ENCODE data around the gene PRDM5. TPM values are rescaled to one million over a fixed set of nuclear protein-coding genes. Genes with fewer than 3 reads are reported as not detected.
"Not testable (repeated sequence)": the region's sequence is repeated elsewhere in the genome, so short reads cannot be mapped to it uniquely, and the experiment has no call there.

PRDM5 gene

DNA sequence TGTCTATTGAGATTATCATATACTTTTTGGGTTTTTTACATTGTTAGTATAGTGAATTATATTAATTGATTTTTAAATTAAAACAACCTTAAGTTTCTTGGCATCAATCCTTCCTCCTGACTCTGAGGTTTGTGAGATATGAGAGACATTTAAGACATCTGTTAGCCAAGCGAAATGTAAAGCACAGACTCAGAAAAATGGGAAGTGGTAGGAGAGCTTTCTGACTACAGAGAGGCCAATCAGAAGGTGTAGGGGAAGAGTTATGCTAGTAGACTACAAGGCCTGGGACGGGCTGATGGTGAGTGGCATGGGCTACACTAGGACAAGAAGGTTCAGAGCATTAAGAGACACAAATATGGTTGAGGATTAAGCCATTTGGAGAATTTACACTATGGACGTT, 255.4 kb downstream of the PRDM5 start:
- no peaks in the 10 kb centered on the region for H3K36me3 ChIP-seq (ENCODE audit: insufficient read depth, low read length)
- H3K9me3 ChIP-seq (replicated peaks; ENCODE audit: low read length) = no peaks in the 10 kb centered on the region
- H3K27me3 ChIP-seq (ENCODE audit: control insufficient read depth, insufficient read depth, low read length) = no peaks in the 10 kb centered on the region
- no peak overlapping the region for H3K4me3 ChIP-seq (ENCODE audit: low read length)
- H3K9ac ChIP-seq (ENCODE audit: low read depth, low read length) = no peak overlapping the region
- H3K4me2 ChIP-seq (ENCODE audit: low read length) = no peak overlapping the region
- no peaks in the 10 kb centered on the region for H3K4me1 ChIP-seq (ENCODE audit: control insufficient read depth, insufficient read depth, low read length)

GRCh38 chr4:120664851-120665250, 257.7 kb downstream of the PRDM5 start:
- Histone ChIP-seq H3K36me3 (ENCODE audit: insufficient read depth, low read length) (no peaks in the 10 kb centered on the region), H3K4me1 (ENCODE audit: control insufficient read depth, insufficient read depth, low read length) (no peaks in the 10 kb centered on the region)

GRCh38 chr4:120659616-120660170, 262.8 kb downstream of the PRDM5 start:
- Histone ChIP-seq H3K4me3 (ENCODE audit: low read length) (no peak overlapping the region), H3K9ac (ENCODE audit: low read depth, low read length) (no peak overlapping the region), H3K36me3 (ENCODE audit: insufficient read depth, low read length) (no peaks in the 10 kb centered on the region), H3K27me3 (ENCODE audit: control insufficient read depth, insufficient read depth, low read length) (no peaks in the 10 kb centered on the region), H3K4me2 (ENCODE audit: low read length) (no peak overlapping the region), H3K9me3 (replicated peaks; ENCODE audit: low read length) (no peaks in the 10 kb centered on the region), H3K4me1 (ENCODE audit: control insufficient read depth, insufficient read depth, low read length) (no peaks in the 10 kb centered on the region)

More at GRCh38 chr4:120664851-120665250, 257.7 kb downstream of the PRDM5 start:
- Histone ChIP-seq H3K4me2 (ENCODE audit: low read length) (no peak overlapping the region), H3K27me3 (ENCODE audit: control insufficient read depth, insufficient read depth, low read length) (no peaks in the 10 kb centered on the region), H3K9me3 (replicated peaks; ENCODE audit: low read length) (no peaks in the 10 kb centered on the region), H3K9ac (ENCODE audit: low read depth, low read length) (no peak overlapping the region), H3K4me3 (ENCODE audit: low read length) (no peak overlapping the region)

- no peaks in the 10 kb centered on the region for H3K27me3 ChIP-seq (ENCODE audit: control insufficient read depth, insufficient read depth, low read length)
- no peak overlapping the region for H3K4me2 ChIP-seq (ENCODE audit: low read length)
- no peaks in the 10 kb centered on the region for H3K9me3 ChIP-seq (replicated peaks; ENCODE audit: low read length)
- H3K4me1 ChIP-seq (ENCODE audit: control insufficient read depth, insufficient read depth, low read length) = no peaks in the 10 kb centered on the region
- H3K9ac ChIP-seq (ENCODE audit: low read depth, low read length) = no peak overlapping the region
- H3K4me3 ChIP-seq (ENCODE audit: low read length) = no peak overlapping the region
- H3K36me3 ChIP-seq (ENCODE audit: insufficient read depth, low read length) = no peaks in the 10 kb centered on the region
These were observed 263.8 kb downstream of the PRDM5 start for GRCh38 chr4:120658772-120659171.

GRCh38 chr4:120653804-120654573, 268.5 kb downstream of the PRDM5 start:
- Histone ChIP-seq H3K27me3 (ENCODE audit: control insufficient read depth, insufficient read depth, low read length) (no peaks in the 10 kb centered on the region), H3K4me1 (ENCODE audit: control insufficient read depth, insufficient read depth, low read length) (no peaks in the 10 kb centered on the region), H3K4me3 (ENCODE audit: low read length) (no peak overlapping the region), H3K9ac (ENCODE audit: low read depth, low read length) (no peak overlapping the region), H3K36me3 (ENCODE audit: insufficient read depth, low read length) (no peaks in the 10 kb centered on the region), H3K4me2 (ENCODE audit: low read length) (no peak overlapping the region), H3K9me3 (replicated peaks; ENCODE audit: low read length) (no peaks in the 10 kb centered on the region)

GRCh38 chr4:120648336-120648735, 274.2 kb downstream of the PRDM5 start:
- H3K9ac ChIP-seq (ENCODE audit: low read depth, low read length); H3K4me3 ChIP-seq (ENCODE audit: low read length); H3K4me2 ChIP-seq (ENCODE audit: low read length); H3K27me3 ChIP-seq (ENCODE audit: control insufficient read depth, insufficient read depth, low read length); H3K9me3 ChIP-seq (replicated peaks; ENCODE audit: low read length); H3K4me1 ChIP-seq (ENCODE audit: control insufficient read depth, insufficient read depth, low read length); H3K36me3 ChIP-seq (ENCODE audit: insufficient read depth, low read length): not testable (repeated sequence)

Small RNAs within 50 kb of the gene (small RNA-seq; reads per million reads assigned to genes)
- not detected for gene RNU6-550P

Data from skeletal muscle satellite cell (primary cell).